HepG2 (cell line): ENCODE results near the gene VAV2. TPM values are rescaled to one million over a fixed set of nuclear protein-coding genes. Genes with fewer than 3 reads are reported as not detected.

Experiments
- CHCHD3 ChIP-seq: sonication (generic); formaldehyde crosslinking; IDR thresholded peaks from 2 replicates; pipeline ENCODE4 v1.8.0; 2022; ENCODE audit warnings: mild to moderate bottlenecking, missing genetic modification reagents, moderate library complexity
- ETV5 ChIP-seq: IDR thresholded peaks from 2 replicates; pipeline ENCODE4 v1.6.1; 2018; ENCODE audit warnings: missing biosample characterization, missing genetic modification reagents, inconsistent platforms, borderline replicate concordance
- FOXP1 ChIP-seq, 2 experiments: fragments of 450-650 bp in 1 of 2; IDR thresholded peaks; 2 replicates each; pipeline ENCODE4 v1.6.1; 2017 to 2018; ENCODE audit warnings: antibody characterized with exemption in 1 of 2
- JDP2 ChIP-seq: sonication (generic); formaldehyde crosslinking; IDR thresholded peaks from 2 replicates; pipeline ENCODE4 v1.8.1; 2022; ENCODE audit warnings: missing genetic modification reagents, borderline replicate concordance
- KLF11 ChIP-seq: IDR thresholded peaks from 2 replicates; pipeline ENCODE4 v1.6.1; 2016; ENCODE audit warnings: missing compliant biosample characterization
- MXI1 ChIP-seq: IDR thresholded peaks from 3 replicates; pipeline ENCODE4 v1.6.1; 2012; ENCODE audit warnings: low read depth, low read length, inconsistent platforms, borderline replicate concordance
- NR2C2 ChIP-seq: sonication (generic); formaldehyde crosslinking; IDR thresholded peaks from 2 replicates; pipeline ENCODE4 v1.4.0; 2020; ENCODE audit warnings: missing genetic modification reagents, mild to moderate bottlenecking, moderate library complexity, borderline replicate concordance
- REL ChIP-seq: sonication (generic); formaldehyde crosslinking; conservative IDR thresholded peaks from 2 replicates; pipeline ENCODE4 v1.8.0; 2022; ENCODE audit warnings: mild to moderate bottlenecking, missing genetic modification reagents, moderate library complexity
- SIN3A ChIP-seq: IDR thresholded peaks from 2 replicates; pipeline ENCODE4 v1.6.1; 2011; ENCODE audit warnings: low read depth, mild to moderate bottlenecking, control low read depth, low read length, borderline replicate concordance
- SOX5 ChIP-seq: IDR thresholded peaks from 2 replicates; pipeline ENCODE4 v1.6.1; 2016; ENCODE audit warnings: borderline replicate concordance
- SP4 ChIP-seq: sonication (generic); formaldehyde crosslinking; IDR thresholded peaks from 2 replicates; pipeline ENCODE4 v1.8.1; 2023; ENCODE audit warnings: mild to moderate bottlenecking, missing genetic modification reagents
- SRSF1 ChIP-seq: fragments of 200-400 bp; formaldehyde crosslinking; optimal IDR thresholded peaks from 2 replicates; pipeline ENCODE3; 2017; ENCODE audit warnings: mild to moderate bottlenecking, low read depth, low read length, moderate library complexity
- ZNF644 ChIP-seq: IDR thresholded peaks from 2 replicates; pipeline ENCODE4 v1.6.1; 2016; ENCODE audit warnings: low read depth
- ZNF788 ChIP-seq: sonication (generic); formaldehyde crosslinking; IDR thresholded peaks from 2 replicates; pipeline ENCODE4 v1.5.0; 2020; ENCODE audit warnings: mild to moderate bottlenecking, missing genetic modification reagents, borderline replicate concordance
- polyA plus RNA-seq, 8 experiments: library from polyadenylated mRNA; depleted of rRNA in 3 of 8; stranded (reverse) in 7 of 8; unstranded in 1 of 8; fragments of >200 nt; fragmentation: Illumina TruSeq in 4 of 8; extraction: Trizol in 4 of 8; gene quantifications; 2 replicates each; pipeline versions ENCODE4 v1.2.1 to v1.2.3, GENCODE V29; 2011 to 2016; ENCODE audit warnings: low read depth in 4 of 8, missing spikeins in 1 of 8, mixed read lengths in 1 of 8; ENCODE audit not compliant: insufficient read depth in 1 of 8
- total RNA-seq, 5 experiments: library from RNA; depleted of rRNA; stranded (reverse); fragments of >200 nt; fragmentation: Illumina TruSeq; extraction: Trizol; gene quantifications; 2 replicates each; pipeline ENCODE4 v1.2.3, GENCODE V29; 2016; ENCODE audit warnings: low read depth in 1 of 5
- TF ChIP-seq, protein P1 (sequence below): IDR thresholded peaks from 2 replicates; pipeline ENCODE4 v1.6.1; 2018; ENCODE audit warnings: missing genetic modification reagents
- TF ChIP-seq, protein P2 (sequence below): sonication (generic); formaldehyde crosslinking; IDR thresholded peaks from 2 replicates; pipeline ENCODE4 v1.5.1; 2020; ENCODE audit warnings: mild to moderate bottlenecking, missing genetic modification reagents
- TF ChIP-seq, protein P3 (sequence below): IDR thresholded peaks from 2 replicates; pipeline ENCODE4 v1.6.1; 2016

VAV2 gene
- total and polyA plus RNA-seq, 2 of the 13 experiments (the other 11 are each of a cell fraction or from before 2014, with no cell fraction given) = 22.5 to 22.9 TPM

DNA sequence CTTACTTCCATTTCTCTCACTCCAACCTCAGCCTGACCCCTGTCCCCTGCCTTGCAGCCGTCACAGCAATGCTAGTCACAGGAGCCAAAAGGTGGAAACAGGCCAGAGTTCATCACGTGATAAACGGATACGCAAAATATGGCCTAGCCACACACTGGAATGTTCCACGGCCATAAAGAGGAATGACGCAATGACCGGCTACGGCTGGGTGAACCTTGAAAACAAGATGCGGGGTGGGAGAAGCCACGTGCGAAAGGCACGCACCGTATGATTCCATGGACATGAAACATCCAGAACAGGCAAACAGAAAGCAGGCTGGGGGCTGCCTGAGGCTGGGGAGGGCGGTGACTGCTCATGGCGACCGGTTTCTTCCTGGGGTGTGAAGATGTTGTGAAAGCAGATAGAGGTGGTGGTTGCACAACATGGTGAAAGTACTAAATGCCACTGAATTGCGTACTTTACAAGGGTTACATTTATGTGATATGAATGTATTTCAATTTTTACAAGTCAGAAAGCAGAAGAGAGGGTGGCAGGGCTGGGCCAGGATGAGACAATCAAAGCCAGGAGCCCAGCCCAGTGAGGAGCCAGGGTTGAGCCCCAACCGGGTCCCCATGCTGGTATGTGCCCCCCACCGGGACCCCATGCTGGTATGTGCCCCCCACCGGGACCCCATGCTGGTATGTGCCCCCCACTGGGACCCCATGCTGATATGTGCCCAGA, 136.2 kb downstream of the VAV2 start (continued):
- TF ChIP-seq, protein P1, sequence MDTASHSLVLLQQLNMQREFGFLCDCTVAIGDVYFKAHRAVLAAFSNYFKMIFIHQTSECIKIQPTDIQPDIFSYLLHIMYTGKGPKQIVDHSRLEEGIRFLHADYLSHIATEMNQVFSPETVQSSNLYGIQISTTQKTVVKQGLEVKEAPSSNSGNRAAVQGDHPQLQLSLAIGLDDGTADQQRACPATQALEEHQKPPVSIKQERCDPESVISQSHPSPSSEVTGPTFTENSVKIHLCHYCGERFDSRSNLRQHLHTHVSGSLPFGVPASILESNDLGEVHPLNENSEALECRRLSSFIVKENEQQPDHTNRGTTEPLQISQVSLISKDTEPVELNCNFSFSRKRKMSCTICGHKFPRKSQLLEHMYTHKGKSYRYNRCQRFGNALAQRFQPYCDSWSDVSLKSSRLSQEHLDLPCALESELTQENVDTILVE (CRISPR knock-in tag) = no peak
- TF ChIP-seq KLF11 (CRISPR knock-in tag) = no peak
- no peak for TF ChIP-seq JDP2 (CRISPR knock-in tag)
- 0 out of 2 replicates have a peak, but pooled peaks have one; percentile 14 for TF ChIP-seq NR2C2
- TF ChIP-seq, protein P2, sequence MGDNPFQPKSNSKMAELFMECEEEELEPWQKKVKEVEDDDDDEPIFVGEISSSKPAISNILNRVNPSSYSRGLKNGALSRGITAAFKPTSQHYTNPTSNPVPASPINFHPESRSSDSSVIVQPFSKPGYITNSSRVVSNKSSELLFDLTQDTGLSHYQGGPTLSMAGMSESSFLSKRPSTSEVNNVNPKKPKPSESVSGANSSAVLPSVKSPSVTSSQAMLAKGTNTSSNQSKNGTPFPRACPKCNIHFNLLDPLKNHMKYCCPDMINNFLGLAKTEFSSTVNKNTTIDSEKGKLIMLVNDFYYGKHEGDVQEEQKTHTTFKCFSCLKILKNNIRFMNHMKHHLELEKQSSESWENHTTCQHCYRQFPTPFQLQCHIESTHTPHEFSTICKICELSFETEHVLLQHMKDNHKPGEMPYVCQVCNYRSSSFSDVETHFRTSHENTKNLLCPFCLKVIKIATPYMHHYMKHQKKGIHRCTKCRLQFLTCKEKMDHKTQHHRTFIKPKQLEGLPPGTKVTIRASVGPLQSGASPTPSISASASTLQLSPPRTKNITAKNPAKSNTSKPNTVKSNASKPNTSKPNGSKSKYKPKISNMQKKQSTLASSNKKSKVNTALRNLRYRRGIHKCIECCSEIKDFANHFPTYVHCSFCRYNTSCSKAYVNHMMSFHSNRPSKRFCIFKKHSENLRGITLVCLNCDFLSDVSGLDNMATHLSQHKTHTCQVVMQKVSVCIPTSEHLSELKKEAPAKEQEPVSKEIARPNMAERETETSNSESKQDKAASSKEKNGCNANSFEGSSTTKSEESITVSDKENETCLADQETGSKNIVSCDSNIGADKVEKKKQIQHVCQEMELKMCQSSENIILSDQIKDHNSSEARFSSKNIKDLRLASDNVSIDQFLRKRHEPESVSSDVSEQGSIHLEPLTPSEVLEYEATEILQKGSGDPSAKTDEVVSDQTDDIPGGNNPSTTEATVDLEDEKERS (CRISPR knock-in tag) = no peak
- TF ChIP-seq ZNF788 = no peak
- no peak for TF ChIP-seq FOXP1 (IDR thresholded peaks at IDR 0.05)
- 0 out of 2 replicates have a peak, but pooled peaks have one; percentile 5 for TF ChIP-seq FOXP1 (CRISPR knock-in tag; IDR thresholded peaks at IDR 0.05)
- no peak for TF ChIP-seq ETV5 (CRISPR knock-in tag)
- no peak for TF ChIP-seq SRSF1
- no peak for TF ChIP-seq CHCHD3 (CRISPR knock-in tag)
- TF ChIP-seq REL = no peak
- no peak for TF ChIP-seq SIN3A
- TF ChIP-seq, protein P3, sequence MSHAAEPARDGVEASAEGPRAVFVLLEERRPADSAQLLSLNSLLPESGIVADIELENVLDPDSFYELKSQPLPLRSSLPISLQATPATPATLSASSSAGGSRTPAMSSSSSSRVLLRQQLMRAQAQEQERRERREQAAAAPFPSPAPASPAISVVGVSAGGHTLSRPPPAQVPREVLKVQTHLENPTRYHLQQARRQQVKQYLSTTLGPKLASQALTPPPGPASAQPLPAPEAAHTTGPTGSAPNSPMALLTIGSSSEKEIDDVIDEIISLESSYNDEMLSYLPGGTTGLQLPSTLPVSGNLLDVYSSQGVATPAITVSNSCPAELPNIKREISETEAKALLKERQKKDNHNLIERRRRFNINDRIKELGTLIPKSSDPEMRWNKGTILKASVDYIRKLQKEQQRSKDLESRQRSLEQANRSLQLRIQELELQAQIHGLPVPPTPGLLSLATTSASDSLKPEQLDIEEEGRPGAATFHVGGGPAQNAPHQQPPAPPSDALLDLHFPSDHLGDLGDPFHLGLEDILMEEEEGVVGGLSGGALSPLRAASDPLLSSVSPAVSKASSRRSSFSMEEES = peak; percentile 30; the same call in 1 of the 2 replicates
- peak; percentile 29; the same call in 1 of the 2 replicates for TF ChIP-seq SOX5 (CRISPR knock-in tag)
- TF ChIP-seq MXI1 = no peak; the same call in 2 of the 3 replicates
- TF ChIP-seq ZNF644 (CRISPR knock-in tag) = no peak
- TF ChIP-seq SP4 = no peak
